GM12875 (cell line): Measurements from ENCODE around the gene PLK3.
"Not testable (repeated sequence)": the region's sequence is repeated elsewhere in the genome, so short reads cannot be mapped to it uniquely, and the experiment has no call there.

Source experiments
- H3K4me3 ChIP-seq: one replicate; pipeline ENCODE4 v1.5.1; 2011; ENCODE audit warnings: low read depth, low read length, control low read depth
- TF ChIP-seq, protein P1 (sequence below): IDR thresholded peaks from 2 replicates; pipeline ENCODE4 v1.5.1; 2011; ENCODE audit warnings: low read depth, mild to moderate bottlenecking, control low read depth, inconsistent platforms, low read length, moderate library complexity, borderline replicate concordance; ENCODE audit not compliant: insufficient read depth

The PLK3 gene

DNA sequence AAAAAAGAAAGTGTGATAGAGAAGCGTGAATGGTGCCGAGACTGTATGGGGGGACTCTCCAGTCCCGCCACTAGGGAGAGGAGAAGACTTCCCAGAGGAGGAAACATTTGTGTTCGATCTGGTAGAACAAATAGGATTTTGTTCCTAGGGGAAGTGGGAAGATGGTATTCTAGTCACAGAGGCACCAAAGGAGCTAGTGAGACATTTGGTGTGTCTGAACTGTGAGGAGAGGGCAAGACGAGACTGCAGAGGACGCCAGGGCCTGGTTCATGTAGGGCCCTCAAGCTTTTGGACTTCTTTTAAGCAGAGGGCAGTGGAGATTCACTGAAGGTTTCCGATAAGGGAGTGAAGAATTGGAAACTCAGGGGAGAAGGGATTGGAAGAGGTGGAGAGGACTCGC is 11.1 kb downstream of the PLK3 start:
- no peak overlapping the region for H3K4me3 ChIP-seq
- TF ChIP-seq, protein P1, sequence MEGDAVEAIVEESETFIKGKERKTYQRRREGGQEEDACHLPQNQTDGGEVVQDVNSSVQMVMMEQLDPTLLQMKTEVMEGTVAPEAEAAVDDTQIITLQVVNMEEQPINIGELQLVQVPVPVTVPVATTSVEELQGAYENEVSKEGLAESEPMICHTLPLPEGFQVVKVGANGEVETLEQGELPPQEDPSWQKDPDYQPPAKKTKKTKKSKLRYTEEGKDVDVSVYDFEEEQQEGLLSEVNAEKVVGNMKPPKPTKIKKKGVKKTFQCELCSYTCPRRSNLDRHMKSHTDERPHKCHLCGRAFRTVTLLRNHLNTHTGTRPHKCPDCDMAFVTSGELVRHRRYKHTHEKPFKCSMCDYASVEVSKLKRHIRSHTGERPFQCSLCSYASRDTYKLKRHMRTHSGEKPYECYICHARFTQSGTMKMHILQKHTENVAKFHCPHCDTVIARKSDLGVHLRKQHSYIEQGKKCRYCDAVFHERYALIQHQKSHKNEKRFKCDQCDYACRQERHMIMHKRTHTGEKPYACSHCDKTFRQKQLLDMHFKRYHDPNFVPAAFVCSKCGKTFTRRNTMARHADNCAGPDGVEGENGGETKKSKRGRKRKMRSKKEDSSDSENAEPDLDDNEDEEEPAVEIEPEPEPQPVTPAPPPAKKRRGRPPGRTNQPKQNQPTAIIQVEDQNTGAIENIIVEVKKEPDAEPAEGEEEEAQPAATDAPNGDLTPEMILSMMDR: no peak

DNA sequence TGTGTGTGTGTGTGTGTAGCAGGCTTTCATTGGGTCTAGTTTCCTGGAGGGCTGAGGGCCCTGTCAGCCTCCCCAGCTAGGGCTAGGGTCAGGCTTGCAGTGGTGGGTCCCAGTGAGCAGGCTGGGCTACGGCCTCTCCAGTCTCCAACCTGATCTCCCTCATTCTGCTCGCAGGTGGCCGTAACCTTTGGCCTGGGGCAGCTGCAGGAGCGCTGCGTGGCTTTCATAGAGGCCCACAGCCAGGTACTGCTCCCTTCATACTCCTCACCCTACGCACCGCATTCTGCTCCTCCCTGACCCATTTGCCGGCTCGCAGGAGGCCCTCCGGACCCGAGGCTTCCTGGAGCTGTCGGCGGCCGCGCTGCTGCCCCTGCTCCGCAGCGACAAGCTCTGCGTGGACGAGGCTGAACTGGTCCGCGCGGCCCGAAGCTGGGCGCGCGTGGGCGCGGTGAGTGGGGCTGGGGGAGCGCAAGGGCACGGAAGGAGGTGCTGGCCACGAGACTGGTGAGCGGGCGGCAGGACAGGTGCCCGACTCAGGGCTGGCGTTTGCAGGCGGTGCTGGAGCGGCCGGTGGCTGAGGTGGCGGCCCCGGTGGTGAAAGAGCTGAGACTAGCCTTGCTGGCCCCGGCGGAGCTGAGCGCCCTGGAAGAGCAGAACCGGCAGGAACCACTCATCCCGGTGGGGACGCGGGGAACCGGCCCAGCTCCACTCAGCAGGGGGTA is 12.8 kb downstream of the PLK3 start:
- TF ChIP-seq, protein P1: no peak
- no peak overlapping the region for H3K4me3 ChIP-seq

DNA sequence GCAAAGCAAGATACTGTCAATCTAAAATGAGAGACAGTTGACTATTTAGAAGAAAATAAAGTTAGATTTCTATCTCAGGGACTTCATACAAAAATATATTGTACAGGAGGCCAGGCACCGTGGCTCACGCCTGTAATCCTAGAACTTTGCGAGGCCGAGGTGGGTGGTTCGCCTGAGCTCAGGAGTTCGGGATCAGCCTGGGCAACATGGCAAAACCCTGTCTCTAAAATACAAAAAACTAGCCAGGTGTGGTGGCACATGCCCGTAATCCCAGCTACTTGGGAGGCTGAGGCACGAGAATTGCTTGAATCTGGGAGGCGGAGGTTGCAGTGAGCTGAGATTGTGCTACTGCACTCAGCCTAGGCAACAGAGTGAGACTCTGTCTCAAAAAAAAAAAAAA is 15.7 kb downstream of the PLK3 start:
- not testable (repeated sequence) for H3K4me3 ChIP-seq

DNA sequence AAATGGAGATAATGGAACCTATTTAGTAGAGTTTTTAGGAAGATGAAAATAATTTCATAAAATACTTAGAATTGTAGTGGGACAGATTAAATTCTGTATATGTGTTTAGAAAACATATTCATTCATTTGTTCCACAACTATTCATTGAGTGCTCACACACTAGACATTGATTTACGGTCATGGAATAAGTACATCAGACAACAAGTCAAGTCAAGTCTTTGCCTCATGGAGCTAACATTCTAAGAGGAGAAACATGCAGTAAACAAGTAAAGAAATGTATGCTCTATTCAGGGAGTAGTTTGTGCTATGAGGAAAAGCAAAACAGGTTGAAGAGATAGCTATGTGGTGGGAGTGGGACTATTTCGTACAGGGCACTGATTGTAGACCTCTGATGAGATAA is 17.1 kb downstream of the PLK3 start:
- no peak overlapping the region for H3K4me3 ChIP-seq
- TF ChIP-seq, protein P1: no peak

DNA sequence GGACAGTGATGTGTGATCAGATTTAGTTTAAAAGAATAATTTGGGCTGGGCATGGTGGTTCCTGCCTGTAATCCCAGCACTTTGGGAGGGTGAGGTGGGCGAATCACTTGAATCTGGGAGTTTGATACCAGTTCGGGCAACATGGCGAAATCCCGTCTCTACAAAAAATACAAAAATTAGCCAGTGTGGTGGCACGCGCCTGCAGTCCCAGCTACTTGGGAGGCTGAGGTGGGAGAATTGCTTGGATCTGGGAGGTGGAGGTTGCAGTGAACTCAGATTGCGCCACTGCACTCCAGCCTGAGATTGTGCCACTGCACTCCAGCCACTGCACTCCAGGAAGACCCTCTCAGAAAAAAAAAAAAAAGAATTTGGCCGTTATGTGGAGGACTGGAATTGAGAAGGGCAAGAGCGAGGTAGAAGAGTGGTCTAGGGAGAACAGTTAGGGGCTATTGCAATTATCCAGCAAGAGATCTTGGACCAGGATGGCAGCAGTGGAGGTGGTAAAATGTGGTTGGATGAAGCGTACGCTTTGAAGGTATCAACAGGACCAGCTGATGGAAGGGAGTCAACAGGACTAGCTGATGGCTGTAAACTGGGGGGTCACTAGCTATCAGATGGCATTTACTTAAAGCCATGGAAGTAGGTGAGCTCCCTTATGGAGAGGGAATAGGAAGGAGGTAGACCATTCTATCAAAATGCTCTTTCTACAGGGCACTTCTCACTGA is 17.8 kb downstream of the PLK3 start:
- no peak overlapping the region for H3K4me3 ChIP-seq
- TF ChIP-seq, protein P1: no peak

DNA sequence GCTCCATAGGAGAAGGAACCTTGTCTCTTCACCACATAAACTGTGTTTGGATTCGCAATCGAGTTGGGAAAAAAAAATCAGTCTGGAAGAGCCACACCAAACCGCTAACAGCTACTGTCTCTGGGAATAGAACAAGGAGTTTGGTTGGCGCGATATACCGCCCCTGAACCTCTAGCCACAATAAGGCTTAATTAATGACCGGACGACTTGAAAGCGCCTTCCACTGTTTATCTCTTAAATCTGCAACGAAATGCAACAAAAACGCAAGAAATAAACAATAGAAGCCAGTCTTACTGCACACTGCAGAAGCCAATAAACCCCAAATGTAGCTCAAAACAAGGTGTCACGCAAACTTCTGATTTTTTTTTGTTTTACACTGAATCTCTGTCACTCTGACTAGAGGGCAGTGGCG is 19.0 kb downstream of the PLK3 start:
- TF ChIP-seq, protein P1: no peak

DNA sequence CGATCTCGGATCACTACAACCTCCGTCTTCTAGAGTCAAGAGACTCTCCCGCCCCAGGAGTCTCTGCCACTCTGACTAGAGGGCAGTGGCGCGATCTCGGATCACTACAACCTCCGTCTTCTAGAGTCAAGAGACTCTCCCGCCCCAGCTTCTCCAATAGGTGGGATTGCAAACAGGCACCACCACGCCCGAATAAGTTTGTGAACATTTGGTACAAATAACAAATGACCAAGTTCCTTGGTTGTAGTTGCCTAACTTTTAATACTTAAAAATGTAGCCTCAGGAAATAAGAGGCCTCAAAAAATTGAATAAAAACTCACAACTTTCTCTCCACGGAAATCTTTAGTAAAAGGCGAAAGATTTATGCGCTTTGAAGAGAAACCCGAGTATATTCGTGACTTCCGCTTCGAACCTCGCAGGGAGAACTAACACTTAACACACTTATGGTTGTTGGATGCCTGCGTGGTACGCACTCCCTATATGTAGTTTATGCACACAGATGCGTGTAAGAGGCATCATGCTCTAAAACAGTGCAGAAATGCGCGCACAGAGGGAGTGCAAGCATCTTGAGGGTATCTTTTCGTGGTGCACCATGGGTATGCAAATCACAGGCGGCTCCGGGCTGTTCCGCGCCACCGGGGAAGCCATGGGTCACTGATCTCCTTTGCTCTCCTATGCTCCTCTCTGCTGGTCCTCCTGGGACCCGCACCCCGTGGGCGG is 19.6 kb downstream of the PLK3 start:
- H3K4me3 ChIP-seq: peak overlapping the region; percentile 57
- TF ChIP-seq, protein P1: 0 out of 2 replicates have a peak, but pooled peaks have one; percentile 10

More for the DNA sequence above, 19.0 kb downstream of the PLK3 start:
- peak overlapping the region; percentile 43 for H3K4me3 ChIP-seq
